GM19238 (cell line): ENCODE results near the gene IFNL3.
"Not testable (repeated sequence)": the region's sequence is repeated elsewhere in the genome, so short reads cannot be mapped to it uniquely, and the experiment has no call there.

ENCODE experiments used
- DNase-seq: peaks from one replicate; pipeline ENCODE4 v3.0.0; 2011; ENCODE audit warnings: low spot score; ENCODE audit not compliant: insufficient read length

Gene IFNL3

DNA sequence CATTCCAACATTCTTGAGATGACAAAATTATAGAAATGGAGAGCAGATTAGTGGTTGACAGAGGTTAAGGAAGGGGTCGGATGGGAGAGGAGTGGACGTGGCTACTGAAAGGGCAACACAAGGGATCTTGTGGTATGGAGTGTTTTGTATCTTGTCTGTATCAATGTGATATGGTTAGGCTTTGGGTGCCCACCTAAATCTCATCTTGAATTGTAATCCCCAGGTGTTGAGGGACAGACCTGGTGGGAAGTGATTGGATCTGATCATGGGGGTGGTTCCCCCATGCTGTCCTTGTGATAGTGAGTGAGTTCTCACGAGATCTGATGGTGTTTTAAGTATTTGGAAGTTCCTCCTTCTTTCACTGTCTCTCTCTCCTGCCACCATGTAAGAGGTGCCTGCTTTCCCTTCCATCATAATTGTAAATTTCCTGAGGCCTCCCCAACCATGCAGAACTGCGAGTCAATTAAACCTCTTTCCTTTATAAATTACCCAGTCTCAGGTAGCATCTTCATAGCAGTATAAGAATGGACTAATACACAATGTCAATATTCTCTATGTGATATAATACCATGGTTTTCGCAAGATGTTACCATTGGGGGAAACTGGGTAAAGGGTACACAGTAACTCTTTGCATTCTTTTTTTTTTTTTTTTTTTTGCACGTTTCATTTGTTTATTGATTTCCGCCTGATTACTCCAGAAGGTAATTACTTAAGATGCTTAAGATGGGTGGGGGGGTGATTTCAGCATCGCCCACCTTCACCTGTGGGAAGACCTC, 8.8 kb upstream of the IFNL3 start:
- DNase-seq = no peak

- no peak for DNase-seq
These were observed 7.7 kb upstream of the IFNL3 start for GRCh38 chr19:39252458-39252857.

- no peak for DNase-seq
These were observed 7.0 kb upstream of the IFNL3 start for GRCh38 chr19:39251846-39252245.

GRCh38 chr19:39251081-39251480, 6.3 kb upstream of the IFNL3 start:
- DNase-seq = no peak

DNA sequence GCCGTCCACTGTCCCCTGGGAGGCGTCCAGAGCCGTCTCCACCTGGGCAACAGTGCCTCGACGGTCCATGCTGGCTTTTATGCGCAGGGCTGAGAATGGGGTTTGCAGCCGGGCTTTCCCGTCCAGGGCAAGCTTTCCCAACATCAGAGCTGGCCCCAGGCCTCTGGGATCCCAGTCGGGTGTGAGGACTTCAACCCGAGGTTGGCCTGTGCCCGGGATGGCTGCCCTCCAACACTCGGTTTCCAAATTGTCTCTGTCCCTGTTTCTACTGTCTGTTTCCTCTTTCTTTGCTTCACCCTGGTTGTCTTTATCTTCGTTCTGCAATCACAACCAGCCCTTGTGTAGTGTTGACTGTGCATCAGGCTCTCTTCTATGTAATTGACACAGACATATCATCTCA, 4.0 kb upstream of the IFNL3 start, which contains the start of gene IFNL4:
Gene IFNL4 (minus strand): TSS at position 51 of the 400 bp plus-strand sequence.
- DNase-seq = no peak

DNA sequence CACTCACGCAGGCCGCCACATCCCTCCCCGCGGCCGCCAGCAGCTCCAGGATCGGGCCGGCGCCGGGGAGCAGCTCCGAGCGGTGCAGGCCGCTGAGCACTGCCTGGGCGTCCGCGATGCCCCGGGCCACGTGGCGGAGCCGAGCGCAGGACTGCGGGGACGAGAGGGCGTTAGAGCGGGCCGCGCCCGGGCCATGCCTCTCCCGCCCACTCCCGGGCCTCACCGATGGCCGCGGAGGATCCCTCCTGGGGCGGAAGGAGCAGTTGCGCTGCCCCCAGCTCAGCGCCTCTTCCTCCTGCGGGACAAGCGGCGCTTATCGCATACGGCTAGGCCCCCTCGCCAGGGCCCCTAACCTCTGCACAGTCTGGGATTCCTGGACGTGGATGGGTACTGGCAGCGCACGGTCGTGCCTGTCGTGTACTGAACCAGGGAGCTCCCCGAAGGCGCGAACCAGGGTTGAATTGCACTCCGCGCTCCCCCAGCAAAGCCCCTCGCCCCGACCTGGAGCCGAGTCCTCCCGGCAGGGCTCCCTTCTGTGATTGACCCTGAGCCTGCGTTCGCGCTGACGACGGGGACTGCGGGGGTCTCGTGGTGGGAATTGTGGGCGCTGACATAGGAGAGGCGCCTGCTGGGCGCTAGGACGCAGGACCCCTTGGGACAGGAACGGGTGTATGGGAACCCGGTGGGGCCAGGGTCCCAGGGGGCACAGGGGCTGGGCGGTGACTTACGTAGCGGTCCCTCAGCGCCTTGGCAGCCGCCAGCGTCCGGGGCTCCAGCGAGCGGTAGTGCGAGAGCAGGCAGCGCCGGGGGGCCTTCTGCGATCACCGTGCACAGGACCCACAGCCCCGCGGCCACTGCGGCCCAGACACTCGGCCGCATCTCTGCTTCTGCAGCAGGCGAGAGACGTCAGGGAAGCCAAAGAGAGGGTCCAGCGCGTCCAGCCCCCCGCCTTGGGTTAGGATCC, 3.2 kb upstream of the IFNL3 start:
- DNase-seq = no peak

DNA sequence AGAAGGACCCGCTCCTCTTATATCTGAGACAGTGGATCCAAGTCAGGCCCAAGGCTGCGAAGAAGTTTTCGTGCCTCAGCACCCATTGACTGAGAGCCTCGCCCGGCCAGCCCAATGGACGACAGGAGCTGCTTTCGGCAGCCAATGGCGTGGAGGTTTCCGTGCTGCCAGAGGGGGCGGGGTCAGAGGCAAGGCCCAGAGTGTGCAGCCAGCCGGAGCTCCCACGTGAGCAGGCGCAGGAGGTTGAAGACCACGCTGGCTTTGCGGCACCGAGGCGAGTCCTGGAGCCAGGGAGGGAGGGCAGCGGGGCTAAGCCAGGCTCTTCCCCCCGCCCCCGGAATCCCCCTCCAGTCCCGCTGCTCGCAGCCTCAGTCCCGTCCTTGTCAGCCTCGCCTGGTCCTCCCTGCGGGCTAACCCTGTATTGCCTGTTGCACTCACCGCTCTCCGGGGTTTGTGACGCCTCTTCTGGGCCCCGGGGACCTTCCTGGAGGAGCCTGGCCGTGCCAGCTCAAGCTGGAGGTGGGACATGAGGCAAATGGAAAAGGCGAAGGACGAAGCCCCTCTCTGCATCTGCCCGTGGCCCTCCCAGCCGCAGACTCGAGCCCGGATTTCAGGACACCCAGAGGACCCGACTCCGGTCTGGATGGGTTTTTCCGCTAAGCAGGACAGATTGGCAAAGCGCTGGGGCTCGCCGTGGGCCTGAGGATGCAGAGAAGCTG, 2.3 kb upstream of the IFNL3 start:
- DNase-seq = no peak

GRCh38 chr19:39245166-39245565, 360 bp upstream of the IFNL3 start:
- not testable (repeated sequence) for DNase-seq

GRCh38 chr19:39243741-39244140, 1.1 kb downstream of the IFNL3 start:
- DNase-seq = not testable (repeated sequence)

DNA sequence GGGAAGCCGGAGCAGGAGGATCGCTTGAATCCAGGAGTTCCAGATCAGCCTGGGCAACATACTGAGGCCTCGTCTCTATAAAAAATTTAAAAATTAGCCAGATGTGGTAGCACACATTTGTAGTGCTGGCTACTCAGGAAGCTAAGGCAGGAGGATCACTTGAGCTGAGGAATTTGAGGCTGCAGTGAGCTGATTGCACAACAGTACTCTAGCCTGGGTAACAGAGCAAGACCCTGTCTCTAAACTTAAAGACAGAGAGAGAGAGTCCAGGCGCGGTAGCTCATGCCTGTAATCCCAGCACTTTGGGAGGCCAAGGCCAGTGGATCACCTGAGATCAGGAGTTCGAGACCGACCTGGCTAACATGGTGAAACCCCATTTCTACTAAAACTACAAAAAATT, 4.4 kb downstream of the IFNL3 start:
- no peak for DNase-seq

DNA sequence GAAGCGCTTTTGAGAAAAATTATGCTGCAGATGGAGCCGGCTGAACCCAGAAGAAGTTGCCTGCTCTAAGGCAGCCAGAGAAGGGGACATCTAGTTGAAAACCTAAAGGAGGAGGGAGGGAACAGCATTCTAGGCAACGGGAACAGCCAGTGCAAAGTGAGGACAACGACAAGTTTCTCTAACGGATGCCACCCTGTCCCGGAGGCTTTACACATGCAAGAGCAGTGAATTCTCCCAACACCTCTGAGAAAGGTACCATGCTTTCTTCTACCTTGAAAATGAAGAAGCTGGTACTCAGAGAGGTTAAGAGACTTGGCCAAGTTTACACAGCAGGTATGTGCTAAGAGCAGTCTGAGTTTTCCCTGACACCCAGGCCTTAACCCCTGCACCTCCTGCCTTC, 5.9 kb downstream of the IFNL3 start:
- DNase-seq = no peak

DNA sequence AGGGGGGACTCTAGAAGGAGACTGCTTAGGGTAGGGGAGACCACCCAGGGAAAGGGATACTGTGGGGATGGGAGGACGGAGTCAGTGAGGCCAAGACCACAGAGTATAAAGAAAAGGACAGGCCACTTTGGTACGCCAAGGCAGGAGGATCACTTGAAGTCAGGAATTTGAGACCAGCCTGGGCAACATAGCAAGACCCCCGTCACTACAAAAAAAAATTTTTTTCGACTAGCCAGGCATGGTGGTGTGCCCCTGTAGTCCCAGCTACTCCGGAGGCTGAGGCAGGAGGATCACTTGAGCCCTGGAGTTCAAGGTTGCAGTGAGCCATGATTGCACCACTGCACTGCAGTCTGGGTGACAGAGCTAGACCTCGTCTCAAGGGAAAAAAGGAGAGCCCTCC, 6.6 kb downstream of the IFNL3 start:
- no peak for DNase-seq

- peak; percentile 62 for DNase-seq
These were observed 7.3 kb downstream of the IFNL3 start for GRCh38 chr19:39237200-39238184.

GRCh38 chr19:39236527-39236926, 8.3 kb downstream of the IFNL3 start:
- DNase-seq = no peak

DNA sequence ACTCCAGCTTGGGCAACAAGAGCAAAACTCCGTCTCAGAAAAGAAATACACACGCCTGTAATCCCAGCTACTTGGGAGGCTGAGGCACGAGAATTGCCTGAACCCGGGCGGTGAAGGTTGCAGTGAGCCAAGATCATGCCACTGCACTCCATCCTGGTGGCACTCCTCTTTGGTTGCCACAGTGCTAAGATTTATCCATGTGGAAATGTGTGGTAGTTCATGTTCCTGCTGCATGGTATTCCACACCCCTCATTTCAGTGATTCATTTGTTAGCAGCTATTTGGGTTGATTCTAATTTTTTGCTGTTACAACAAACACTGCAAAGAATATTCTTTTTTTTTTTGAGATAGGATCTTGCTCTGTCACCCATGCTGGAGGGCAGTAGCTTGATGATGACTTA, 12.1 kb downstream of the IFNL3 start:
- no peak for DNase-seq

DNA sequence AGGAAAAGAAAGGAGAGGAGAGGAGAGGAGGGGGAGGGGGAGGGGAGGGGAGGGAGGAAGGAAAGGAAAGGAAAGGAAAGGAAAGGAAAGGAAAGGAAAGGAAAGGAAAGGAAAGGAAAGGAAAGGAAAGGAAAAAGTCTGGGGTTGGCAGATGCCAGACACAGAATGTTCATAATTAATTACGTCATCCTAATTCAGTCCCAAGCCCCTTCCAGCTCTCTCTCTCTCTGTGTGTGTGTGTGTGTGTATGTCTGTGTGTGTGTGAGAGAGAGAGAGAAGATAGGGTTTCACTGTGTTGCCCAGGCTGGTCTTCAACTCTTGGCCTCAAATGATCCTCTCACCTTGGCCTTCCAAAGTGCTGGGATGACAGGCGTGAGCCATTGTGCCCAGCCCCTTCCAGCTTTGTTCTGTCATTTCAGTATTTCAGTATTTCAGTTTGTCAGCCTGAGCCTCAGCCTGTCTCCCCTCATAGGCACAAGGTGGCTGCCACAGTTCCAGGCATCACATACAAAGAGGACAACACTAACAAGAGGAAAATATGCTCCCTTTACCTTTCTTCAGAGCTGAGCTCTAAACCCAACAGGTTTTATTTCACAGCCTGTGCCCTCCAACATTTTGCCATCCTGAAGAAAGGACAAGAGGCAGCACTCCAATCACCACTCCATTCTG, 14.6 kb downstream of the IFNL3 start:
- no peak for DNase-seq

GRCh38 chr19:39224910-39225309, 19.9 kb downstream of the IFNL3 start:
- no peak for DNase-seq

DNA sequence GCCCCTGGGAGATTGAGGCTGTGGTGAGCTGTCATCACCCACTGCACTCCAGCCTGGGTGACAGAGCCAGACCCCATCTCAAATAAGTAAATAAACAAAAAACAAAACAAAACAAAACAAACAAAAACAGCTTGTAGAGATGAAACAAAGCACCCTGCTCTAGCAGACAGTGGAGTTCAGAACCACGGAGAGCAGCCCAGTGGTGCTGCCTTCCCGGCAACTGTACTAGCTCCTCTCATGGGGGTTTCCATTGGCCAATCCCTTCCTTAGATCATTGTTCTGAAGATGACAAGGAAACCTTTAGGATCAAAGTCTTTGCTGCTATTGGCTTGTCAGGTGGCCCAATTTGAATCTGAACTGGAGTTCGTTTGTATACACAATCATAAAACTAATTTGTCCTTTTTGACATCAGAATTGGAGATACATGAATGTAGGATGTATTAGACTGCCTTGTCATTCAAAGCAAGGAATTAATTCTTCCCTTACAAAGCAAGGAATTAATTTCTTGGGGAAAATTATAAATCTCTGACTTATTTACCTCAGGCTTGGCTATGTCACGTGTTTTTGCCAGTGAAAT, 21.0 kb downstream of the IFNL3 start:
- no peak for DNase-seq

GRCh38 chr19:39219108-39219507, 25.7 kb downstream of the IFNL3 start:
- not testable (repeated sequence) for DNase-seq
